Lower leg skin (tissue), 4 donors: ENCODE measurements around the gene NOX5. TPM values are rescaled to one million over a fixed set of nuclear protein-coding genes. Genes with fewer than 3 reads are reported as not detected.

Source experiments
- DNase-seq, 2 donors: peaks; one replicate each; pipeline ENCODE4 v3.0.0-alpha.2; 2019; ENCODE audit warnings: low spot score in 2 of 2
- H3K4me3 ChIP-seq: fragments of 200-600 bp; sonication (generic); 2 replicates; pipeline ENCODE4 v1.5.1; 2017; ENCODE audit warnings: mild to moderate bottlenecking, low read depth; ENCODE audit not compliant: poor library complexity, severe bottlenecking
- CTCF ChIP-seq, 3 donors: fragments of 450-650 bp; IDR thresholded peaks; one replicate each; pipeline ENCODE4 v1.5.1; 2016; ENCODE audit warnings: antibody characterized with exemption in 3 of 3, mild to moderate bottlenecking in 3 of 3, moderate library complexity in 2 of 3
- POLR2A ChIP-seq, 2 donors: fragments of 450-650 bp; IDR thresholded peaks; one replicate each; pipeline ENCODE4 v1.6.1; 2016 to 2017; ENCODE audit warnings: antibody characterized with exemption in 2 of 2, mild to moderate bottlenecking in 1 of 2, moderate library complexity in 1 of 2
- WGBS, 2 donors: methylation state at CpG; one replicate each; pipeline ENCODE4 v1.1.5; 2018; 5-methylcytosine and 5-hydroxymethylcytosine counted together
- intact Hi-C: fragments of 100-400 bp; cut with DNase I; formaldehyde crosslinking; loops from one replicate; pipeline ENCODE4 v1.15.0; 2023; ENCODE audit warnings: low total_unique reads
- total RNA-seq, 4 donors: library from RNA; depleted of rRNA; stranded (reverse); fragments of >200 nt; gene quantifications; one replicate each; pipeline ENCODE4 v1.1.0, GENCODE V29; 2016

The NOX5 gene
- total RNA-seq, 4 donors from 2014 or later = 0.04 to 0.29 (median 0.12) TPM

GRCh38 chr15:69035918-69036258 lies 21.4 kb downstream of the NOX5 start:
- intact Hi-C loops = no loop called here
- WGBS, 2 donors = 89 to 93% methylated on average over 1 of the region's 1 CpG
- no peak overlapping the region for H3K4me3 ChIP-seq
- DNase-seq = no peak
- TF ChIP-seq POLR2A (IDR thresholded peaks at IDR 0.05) (no peak), CTCF (IDR thresholded peaks at IDR 0.05) (no peak)

GRCh38 chr15:69036826-69037225 lies 22.3 kb downstream of the NOX5 start:
- no peak overlapping the region for H3K4me3 ChIP-seq
- WGBS, 2 donors = 87 to 93% methylated on average over 5 of the region's 5 CpGs
- TF ChIP-seq CTCF (IDR thresholded peaks at IDR 0.05) (no peak), POLR2A (IDR thresholded peaks at IDR 0.05) (no peak)
- intact Hi-C loops = no loop called here
- peak in 1 of 2 donors; percentile 64 for DNase-seq

- TF ChIP-seq CTCF (IDR thresholded peaks at IDR 0.05) = no peak
- TF ChIP-seq POLR2A (IDR thresholded peaks at IDR 0.05) = no peak
- no peak overlapping the region for H3K4me3 ChIP-seq
- intact Hi-C loops = no loop called here
- peak in 1 of 2 donors; percentile 17 for DNase-seq
These were observed 23.0 kb downstream of the NOX5 start for GRCh38 chr15:69037482-69037881.

- WGBS, 2 donors = 93 to 95% methylated on average over 5 of the region's 5 CpGs
- intact Hi-C loops = no loop called here
- peak in 1 of 2 donors; percentile 49 for DNase-seq
- no peak overlapping the region for H3K4me3 ChIP-seq
- no peak for TF ChIP-seq POLR2A (IDR thresholded peaks at IDR 0.05)
- TF ChIP-seq CTCF (IDR thresholded peaks at IDR 0.05) = no peak
These were observed 23.5 kb downstream of the NOX5 start for GRCh38 chr15:69037977-69038376.

- DNase-seq = peak in 1 of 2 donors; percentile 21
- TF ChIP-seq CTCF (IDR thresholded peaks at IDR 0.05) = no peak
- TF ChIP-seq POLR2A (IDR thresholded peaks at IDR 0.05) = no peak
- WGBS, 2 donors = 96% methylated on average over 2 to 3 of the region's 3 CpGs
- no peak overlapping the region for H3K4me3 ChIP-seq
- intact Hi-C loops = no loop called here
These were observed 24.0 kb downstream of the NOX5 start for GRCh38 chr15:69038508-69038907.

- DNase-seq = peak in 1 of 2 donors; percentile 81
- WGBS, 2 donors = 85 to 87% methylated on average over 6 of the region's 6 CpGs
- intact Hi-C loops = no loop called here
- no peak for TF ChIP-seq POLR2A (IDR thresholded peaks at IDR 0.05)
- no peak for TF ChIP-seq CTCF (IDR thresholded peaks at IDR 0.05)
- H3K4me3 ChIP-seq = no peak overlapping the region
These were observed 25.2 kb downstream of the NOX5 start for GRCh38 chr15:69039516-69040225.
